SH-SY5Y (cell line): ENCODE data around the gene HSPA9.

Experiments
- GATA2 ChIP-seq: IDR thresholded peaks from 2 replicates; pipeline ENCODE4 v1.6.1; 2011; ENCODE audit warnings: mild to moderate bottlenecking, low read depth, low read length
- GATA3 ChIP-seq: IDR thresholded peaks from 2 replicates; pipeline ENCODE4 v1.6.1; 2011; ENCODE audit warnings: low read depth, mild to moderate bottlenecking, low read length, moderate library complexity

GRCh38 chr5:138570871-138571270, 4.3 kb downstream of the HSPA9 start:
- TF ChIP-seq GATA3 (no peak), GATA2 (no peak)
